Measurements from ENCODE around the gene SMIM5. TPM values are rescaled to one million over a fixed set of nuclear protein-coding genes. Genes with fewer than 3 reads are reported as not detected.

Gene SMIM5
- total and polyA plus RNA-seq, 7 donors = 0.11 to 0.92 (median 0.19) TPM; not detected in 1

- no peaks in the 10 kb centered on the region for H3K9me3 ChIP-seq
- no peak for ATAC-seq
- DNase-seq = no peak
- H3K27me3 ChIP-seq (ENCODE audit: insufficient read depth in 3 of 3, low read length in 2 of 3) = no peaks in the 10 kb centered on the region
- H3K4me3 ChIP-seq = no peak overlapping the region
- no peak for TF ChIP-seq CTCF (IDR thresholded peaks at IDR 0.05)
- intact Hi-C loops (cut with DNase I) = no loop called here
- WGBS, 3 donors = 79 to 88% (median 81%) methylated on average over 14 of the region's 14 CpGs
- no peak overlapping the region for H3K27ac ChIP-seq
- H3K4me1 ChIP-seq = peaks cover 19% of the 10 kb centered on the region
- H3K36me3 ChIP-seq (ENCODE audit: insufficient read depth in 1 of 2, low read depth in 1 of 2) = peaks cover 2 to 63% of the 10 kb centered on the region in 2 donors
These were observed 4.1 kb upstream of the SMIM5 start for GRCh38 chr17:75629157-75629556.

- intact Hi-C loops (cut with DNase I) = loop anchor here in 1 of 2 donors (5.0 kb wide), 2 partner anchors 47 to 203 kb away; no protein-coding TSS in a partner anchor
- TF ChIP-seq CTCF (IDR thresholded peaks at IDR 0.05) = no peak
- 85 to 91% (median 89%) methylated on average over 25 to 26 of the region's 26 CpGs for WGBS, 3 donors
- Histone ChIP-seq H3K4me3 (no peak overlapping the region), H3K36me3 (ENCODE audit: insufficient read depth in 1 of 2, low read depth in 1 of 2) (peaks cover 2 to 52% of the 10 kb centered on the region in 2 donors), H3K27ac (no peak overlapping the region), H3K9me3 (no peaks in the 10 kb centered on the region), H3K27me3 (ENCODE audit: insufficient read depth in 3 of 3, low read length in 2 of 3) (no peaks in the 10 kb centered on the region), H3K4me1 (peaks cover 30% of the 10 kb centered on the region)
- no peak for DNase-seq
- ATAC-seq = no peak
These were observed 2.9 kb upstream of the SMIM5 start for GRCh38 chr17:75630071-75630917.

- TF ChIP-seq CTCF (IDR thresholded peaks at IDR 0.05) = no peak
- intact Hi-C loops (cut with DNase I) = loop anchor here in 1 of 2 donors (5.0 kb wide), 2 partner anchors 46 to 204 kb away; no protein-coding TSS in a partner anchor
- ATAC-seq = no peak
- H3K27me3 ChIP-seq (ENCODE audit: insufficient read depth in 3 of 3, low read length in 2 of 3) = no peaks in the 10 kb centered on the region
- no peak overlapping the region for H3K27ac ChIP-seq
- H3K9me3 ChIP-seq = no peaks in the 10 kb centered on the region
- peaks cover 41% of the 10 kb centered on the region for H3K4me1 ChIP-seq
- DNase-seq = peak in 1 of 2 donors; percentile 37
- H3K36me3 ChIP-seq (ENCODE audit: insufficient read depth in 1 of 2, low read depth in 1 of 2) = peaks cover 2 to 41% of the 10 kb centered on the region in 2 donors
- H3K4me3 ChIP-seq = no peak overlapping the region
- 85 to 91% (median 89%) methylated on average over 27 of the region's 27 CpGs for WGBS, 3 donors
These were observed 1.9 kb upstream of the SMIM5 start for GRCh38 chr17:75631353-75631752.

GRCh38 chr17:75632428-75632827, 806 bp upstream of the SMIM5 start:
- intact Hi-C loops (cut with DNase I) = loop anchor here (2.0 to 5.0 kb wide), 3 partner anchors 45 to 205 kb away; no protein-coding TSS in a partner anchor
- Histone ChIP-seq H3K4me1 (peaks cover 46% of the 10 kb centered on the region), H3K4me3 (no peak overlapping the region), H3K9me3 (no peaks in the 10 kb centered on the region), H3K27me3 (ENCODE audit: insufficient read depth in 3 of 3, low read length in 2 of 3) (no peaks in the 10 kb centered on the region), H3K36me3 (ENCODE audit: insufficient read depth in 1 of 2, low read depth in 1 of 2) (peaks cover 0 to 30% of the 10 kb centered on the region in 2 donors), H3K27ac (no peak overlapping the region)
- WGBS, 3 donors = 76 to 82% (median 77%) methylated on average over 12 of the region's 12 CpGs
- no peak for TF ChIP-seq CTCF (IDR thresholded peaks at IDR 0.05)
- DNase-seq = peak; percentile 12 to 48
- no peak for ATAC-seq
